Measurements from ENCODE around the gene PCGF2. TPM values are rescaled to one million over a fixed set of nuclear protein-coding genes. Genes with fewer than 3 reads are reported as not detected.

PCGF2 gene
- polyA plus RNA-seq, 3 donors: 0.60 TPM; not detected in 2

- no peaks in the 10 kb centered on the region for H3K9me3 ChIP-seq (replicated peaks in 1 of 2; ENCODE audit: control insufficient read depth in 1 of 2, insufficient read depth in 1 of 2, low read length in 2 of 2)
- H3K27ac Mint-ChIP-seq: peak overlapping the region in 6 of 7 donors; percentile 19 to 85 (median 60)
- H4K20me1 ChIP-seq (ENCODE audit: insufficient read depth, low read length): peaks cover 19% of the 10 kb centered on the region
- peaks cover 29 to 39% of the 10 kb centered on the region in 2 donors for H3K36me3 Mint-ChIP-seq
- H3K9me3 Mint-ChIP-seq: peaks cover 0 to 5% (median 0%) of the 10 kb centered on the region in 7 donors
- H3K4me1 Mint-ChIP-seq: peaks cover 57% of the 10 kb centered on the region
- 40% methylated on average over 13 of the region's 20 CpGs for WGBS (ENCODE audit: insufficient coverage)
- H3K36me3 ChIP-seq (replicated peaks in 1 of 2; ENCODE audit: control insufficient read depth in 1 of 2, insufficient read depth in 2 of 2, low read length in 2 of 2): peaks cover 5 to 25% of the 10 kb centered on the region in 2 donors
- peak overlapping the region; percentile 93 for H3K9ac ChIP-seq (ENCODE audit: insufficient read depth, low read length, poor library complexity, severe bottlenecking)
- H3K27me3 Mint-ChIP-seq (ENCODE audit: low read depth in 3 of 3): peaks cover 13 to 19% (median 16%) of the 10 kb centered on the region in 3 donors
- H3K4me2 ChIP-seq (replicated peaks; ENCODE audit: extremely low read depth, low read length, poor library complexity, severe bottlenecking): peak overlapping the region; percentile 80
- intact Hi-C loops (cut with micrococcal nuclease): loop anchor here in 1 of 2 donors (10.0 kb wide), 1 partner anchor 158 kb away; no protein-coding TSS in a partner anchor
- no peak overlapping the region for H3K27ac ChIP-seq (ENCODE audit: low read depth in 1 of 2, low read length in 2 of 2)
- no peak for DNase-seq
- peak overlapping the region; percentile 45 to 93 (median 56) for H3K4me3 ChIP-seq (replicated peaks in 1 of 3; ENCODE audit: low read depth in 2 of 3, low read length in 3 of 3)
- peaks cover 0 to 6% of the 10 kb centered on the region in 2 donors for H3K27me3 ChIP-seq (ENCODE audit: control insufficient read depth in 2 of 2, insufficient read depth in 2 of 2, low read length in 2 of 2)
- peaks cover 8% of the 10 kb centered on the region for H3K79me2 ChIP-seq (ENCODE audit: insufficient read depth, low read length)
- no peak for TF ChIP-seq CTCF (IDR thresholded peaks at IDR 0.05)
- peak overlapping the region; percentile 51 for H2AFZ ChIP-seq (ENCODE audit: insufficient read depth, low read depth, low read length, poor library complexity, severe bottlenecking)
- H3K4me3 Mint-ChIP-seq: peak overlapping the region; percentile 85 to 94
- H3K4me1 ChIP-seq (ENCODE audit: control insufficient read depth in 1 of 2, insufficient read depth in 2 of 2, low read length in 2 of 2): peaks cover 41 to 44% of the 10 kb centered on the region in 2 donors
Observed at GRCh38 chr17:38706505-38707216, 41.5 kb downstream of the PCGF2 start.

GRCh38 chr17:38705803-38706504, 42.2 kb downstream of the PCGF2 start:
- Histone ChIP-seq H3K79me2 (ENCODE audit: insufficient read depth, low read length) (peaks cover 8% of the 10 kb centered on the region), H3K27me3 (ENCODE audit: control insufficient read depth in 2 of 2, insufficient read depth in 2 of 2, low read length in 2 of 2) (peaks cover 0 to 6% of the 10 kb centered on the region in 2 donors), H2AFZ (ENCODE audit: insufficient read depth, low read depth, low read length, poor library complexity, severe bottlenecking) (peak overlapping the region; percentile 51), H3K4me2 (replicated peaks; ENCODE audit: extremely low read depth, low read length, poor library complexity, severe bottlenecking) (peak overlapping the region; percentile 80), H4K20me1 (ENCODE audit: insufficient read depth, low read length) (peaks cover 17% of the 10 kb centered on the region), H3K9me3 (replicated peaks in 1 of 2; ENCODE audit: control insufficient read depth in 1 of 2, insufficient read depth in 1 of 2, low read length in 2 of 2) (no peaks in the 10 kb centered on the region), H3K9ac (ENCODE audit: insufficient read depth, low read length, poor library complexity, severe bottlenecking) (peak overlapping the region; percentile 93), H3K36me3 (replicated peaks in 1 of 2; ENCODE audit: control insufficient read depth in 1 of 2, insufficient read depth in 2 of 2, low read length in 2 of 2) (peaks cover 3 to 23% of the 10 kb centered on the region in 2 donors), H3K4me1 (ENCODE audit: control insufficient read depth in 1 of 2, insufficient read depth in 2 of 2, low read length in 2 of 2) (peaks cover 48% of the 10 kb centered on the region in 2 donors), H3K4me3 (replicated peaks in 1 of 3; ENCODE audit: low read depth in 2 of 3, low read length in 3 of 3) (peak overlapping the region; percentile 45 to 93 (median 56)), H3K27ac (ENCODE audit: low read depth in 1 of 2, low read length in 2 of 2) (no peak overlapping the region)
- WGBS (ENCODE audit: insufficient coverage): under 1% methylated on average over 9 of the region's 38 CpGs
- Mint-ChIP-seq H3K27ac (peak overlapping the region; percentile 15 to 85 (median 59)), H3K36me3 (peaks cover 24 to 33% of the 10 kb centered on the region in 2 donors), H3K4me1 (peaks cover 57% of the 10 kb centered on the region), H3K4me3 (peak overlapping the region; percentile 85 to 94), H3K9me3 (peaks cover 0 to 5% (median 0%) of the 10 kb centered on the region in 7 donors), H3K27me3 (ENCODE audit: low read depth in 3 of 3) (peaks cover 8 to 19% (median 16%) of the 10 kb centered on the region in 3 donors)
- intact Hi-C loops (cut with micrococcal nuclease): loop anchor here in 1 of 2 donors (10.0 kb wide), 1 partner anchor 159 kb away; no protein-coding TSS in a partner anchor
- DNase-seq: no peak
- TF ChIP-seq CTCF (IDR thresholded peaks at IDR 0.05): no peak
